ENCODE measurements around the gene PDIA6. TPM values are rescaled to one million over a fixed set of nuclear protein-coding genes. Genes with fewer than 3 reads are reported as not detected.
A peak's percentile ranks its signal among the peaks of the same experiment; 100 is the strongest.
"Not testable (repeated sequence)": the region's sequence is repeated elsewhere in the genome, so short reads cannot be mapped to it uniquely, and the experiment has no call there.

The PDIA6 gene
- total and polyA plus RNA-seq, 2 donors from 2014 or later, result 190 to 225 TPM

GRCh38 chr2:10810202-10811161 is 2.1 kb downstream of the PDIA6 start:
- no peak for DNase-seq
- peaks cover 0 to 9% (median 3%) of the 10 kb centered on the region in 3 donors for H3K4me1 ChIP-seq (ENCODE audit: control insufficient read depth in 2 of 3, insufficient read depth in 2 of 3, low read depth in 1 of 3, low read length in 3 of 3)
- H3K27ac ChIP-seq (ENCODE audit: low read depth in 2 of 2, low read length in 2 of 2), result no peak overlapping the region
- TF ChIP-seq CTCF (IDR thresholded peaks at IDR 0.05; ENCODE audit: borderline replicate concordance, extremely low read depth, insufficient read depth), result no peak
- H3K9ac ChIP-seq (ENCODE audit: low read length in 3 of 3), result peak overlapping the region in 1 of 3 donors; percentile 9
- H3K9me3 ChIP-seq (ENCODE audit: control insufficient read depth in 2 of 3, insufficient read depth in 1 of 3, low read length in 3 of 3), result no peaks in the 10 kb centered on the region
- FAIRE-seq, result no peak
- H3K36me3 ChIP-seq (ENCODE audit: control insufficient read depth in 2 of 3, insufficient read depth in 3 of 3, low read length in 3 of 3), result no peaks in the 10 kb centered on the region
- peak overlapping the region in 2 of 3 donors; percentile 58 to 66 for H3K4me3 ChIP-seq (ENCODE audit: low read length in 3 of 3)
- intact Hi-C loops (cut with DNase I), result no loop called here
- no peaks in the 10 kb centered on the region for H3K27me3 ChIP-seq (ENCODE audit: control insufficient read depth, insufficient read depth, low read length)

GRCh38 chr2:10806543-10806942 is 6.0 kb downstream of the PDIA6 start:
- Histone ChIP-seq H3K9me3 (ENCODE audit: control insufficient read depth in 2 of 3, insufficient read depth in 1 of 3, low read length in 3 of 3) (no peaks in the 10 kb centered on the region), H3K27me3 (ENCODE audit: control insufficient read depth, insufficient read depth, low read length) (no peaks in the 10 kb centered on the region), H3K36me3 (ENCODE audit: control insufficient read depth in 2 of 3, insufficient read depth in 3 of 3, low read length in 3 of 3) (peaks cover 0 to 2% (median 0%) of the 10 kb centered on the region in 3 donors), H3K27ac (ENCODE audit: low read depth in 2 of 2, low read length in 2 of 2) (no peak overlapping the region), H3K9ac (ENCODE audit: low read length in 3 of 3) (no peak overlapping the region), H3K4me3 (ENCODE audit: low read length in 3 of 3) (no peak overlapping the region), H3K4me1 (ENCODE audit: control insufficient read depth in 2 of 3, insufficient read depth in 2 of 3, low read depth in 1 of 3, low read length in 3 of 3) (peaks cover 0 to 9% (median 3%) of the 10 kb centered on the region in 3 donors)
- DNase-seq, result no peak
- intact Hi-C loops (cut with DNase I), result no loop called here
- TF ChIP-seq CTCF (IDR thresholded peaks at IDR 0.05; ENCODE audit: borderline replicate concordance, extremely low read depth, insufficient read depth), result no peak
- FAIRE-seq, result no peak

GRCh38 chr2:10805990-10806389 is 6.6 kb downstream of the PDIA6 start:
- H3K4me1 ChIP-seq (ENCODE audit: control insufficient read depth in 2 of 3, insufficient read depth in 2 of 3, low read depth in 1 of 3, low read length in 3 of 3); H3K27me3 ChIP-seq (ENCODE audit: control insufficient read depth, insufficient read depth, low read length); H3K9ac ChIP-seq (ENCODE audit: low read length in 3 of 3); intact Hi-C loops (cut with DNase I); H3K36me3 ChIP-seq (ENCODE audit: control insufficient read depth in 2 of 3, insufficient read depth in 3 of 3, low read length in 3 of 3); H3K27ac ChIP-seq (ENCODE audit: low read depth in 2 of 2, low read length in 2 of 2); H3K9me3 ChIP-seq (ENCODE audit: control insufficient read depth in 2 of 3, insufficient read depth in 1 of 3, low read length in 3 of 3); DNase-seq; FAIRE-seq; H3K4me3 ChIP-seq (ENCODE audit: low read length in 3 of 3): not testable (repeated sequence)

GRCh38 chr2:10802657-10803056 is 9.9 kb downstream of the PDIA6 start:
- H3K27me3 ChIP-seq (ENCODE audit: control insufficient read depth, insufficient read depth, low read length), result no peaks in the 10 kb centered on the region
- H3K9ac ChIP-seq (ENCODE audit: low read length in 3 of 3), result no peak overlapping the region
- no peak overlapping the region for H3K4me3 ChIP-seq (ENCODE audit: low read length in 3 of 3)
- no peak overlapping the region for H3K27ac ChIP-seq (ENCODE audit: low read depth in 2 of 2, low read length in 2 of 2)
- no peaks in the 10 kb centered on the region for H3K9me3 ChIP-seq (ENCODE audit: control insufficient read depth in 2 of 3, insufficient read depth in 1 of 3, low read length in 3 of 3)
- no peak for TF ChIP-seq CTCF (IDR thresholded peaks at IDR 0.05; ENCODE audit: borderline replicate concordance, extremely low read depth, insufficient read depth)
- peaks cover 0 to 2% (median 0%) of the 10 kb centered on the region in 3 donors for H3K4me1 ChIP-seq (ENCODE audit: control insufficient read depth in 2 of 3, insufficient read depth in 2 of 3, low read depth in 1 of 3, low read length in 3 of 3)
- no peak for DNase-seq
- intact Hi-C loops (cut with DNase I), result no loop called here
- H3K36me3 ChIP-seq (ENCODE audit: control insufficient read depth in 2 of 3, insufficient read depth in 3 of 3, low read length in 3 of 3), result peaks cover 0 to 6% (median 2%) of the 10 kb centered on the region in 3 donors
- FAIRE-seq, result no peak
